NK-92 (cell line): ENCODE data around the gene BAHCC1.

Source experiments
- DNase-seq: peaks from one replicate; lab custom pipeline; 2025; ENCODE audit not compliant: unreplicated experiment; lab: John Stamatoyannopoulos, UW

Gene BAHCC1

DNA sequence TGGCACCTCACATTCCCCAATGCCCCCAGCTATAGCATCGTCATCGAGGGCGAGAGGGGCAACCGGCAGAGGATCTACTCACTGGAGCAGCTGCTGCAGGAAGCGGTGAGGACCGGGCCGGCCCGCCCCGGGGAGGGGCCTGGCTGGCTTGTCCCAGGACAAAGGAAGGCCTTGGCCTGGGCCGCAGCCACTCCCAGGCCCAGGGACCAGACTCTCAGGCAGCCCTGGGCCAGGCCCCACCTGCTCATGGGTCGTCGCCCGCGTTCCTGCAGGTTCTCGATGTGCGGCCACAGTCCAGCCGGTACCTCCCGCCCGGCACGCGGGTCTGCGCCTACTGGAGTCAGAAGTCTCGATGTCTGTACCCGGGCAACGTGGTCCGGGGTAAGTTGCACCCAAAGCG, 64.0 kb downstream of the BAHCC1 start:
- no peak for DNase-seq

DNA sequence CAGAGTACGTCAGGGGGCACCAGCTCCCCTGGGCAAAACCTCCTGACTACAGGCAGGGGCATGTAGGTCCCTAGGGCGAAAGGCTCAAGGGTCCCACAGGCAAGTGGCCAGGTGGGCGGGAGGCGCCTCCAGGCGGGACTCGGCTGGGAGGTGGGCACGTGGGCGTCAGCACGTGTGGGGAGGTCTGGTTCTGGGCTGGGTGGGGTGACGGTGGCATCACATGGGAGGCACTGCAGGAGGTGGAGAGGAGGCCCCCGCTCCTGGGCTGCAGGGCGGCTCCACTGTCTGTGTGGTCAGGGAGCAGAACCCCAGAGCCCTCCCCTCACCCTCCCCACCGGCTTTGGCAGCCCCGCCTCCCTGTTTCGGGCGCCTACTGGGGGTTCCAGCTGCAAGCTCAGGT, 64.6 kb downstream of the BAHCC1 start:
- no peak for DNase-seq

DNA sequence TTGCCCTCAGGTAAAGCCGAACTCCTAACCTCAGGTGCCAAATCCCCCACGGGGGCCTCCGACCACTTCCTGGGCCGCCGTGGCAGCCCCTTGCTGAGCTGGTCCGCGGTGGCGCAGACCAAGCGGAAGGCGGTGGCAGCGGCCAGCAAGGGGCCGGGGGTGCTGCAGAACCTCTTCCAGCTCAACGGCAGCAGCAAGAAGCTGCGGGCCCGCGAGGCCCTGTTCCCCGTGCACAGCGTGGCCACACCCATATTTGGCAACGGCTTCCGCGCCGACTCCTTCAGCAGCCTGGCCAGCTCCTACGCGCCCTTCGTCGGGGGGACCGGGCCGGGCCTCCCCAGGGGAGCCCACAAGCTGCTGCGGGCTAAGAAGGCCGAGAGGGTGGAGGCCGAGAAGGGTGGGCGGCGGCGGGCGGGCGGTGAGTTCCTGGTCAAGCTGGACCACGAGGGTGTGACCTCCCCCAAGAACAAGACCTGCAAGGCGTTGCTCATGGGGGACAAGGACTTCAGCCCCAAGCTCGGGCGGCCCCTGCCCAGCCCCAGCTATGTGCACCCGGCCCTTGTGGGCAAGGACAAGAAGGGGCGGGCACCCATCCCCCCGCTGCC, 65.7 kb downstream of the BAHCC1 start:
- DNase-seq = no peak

DNA sequence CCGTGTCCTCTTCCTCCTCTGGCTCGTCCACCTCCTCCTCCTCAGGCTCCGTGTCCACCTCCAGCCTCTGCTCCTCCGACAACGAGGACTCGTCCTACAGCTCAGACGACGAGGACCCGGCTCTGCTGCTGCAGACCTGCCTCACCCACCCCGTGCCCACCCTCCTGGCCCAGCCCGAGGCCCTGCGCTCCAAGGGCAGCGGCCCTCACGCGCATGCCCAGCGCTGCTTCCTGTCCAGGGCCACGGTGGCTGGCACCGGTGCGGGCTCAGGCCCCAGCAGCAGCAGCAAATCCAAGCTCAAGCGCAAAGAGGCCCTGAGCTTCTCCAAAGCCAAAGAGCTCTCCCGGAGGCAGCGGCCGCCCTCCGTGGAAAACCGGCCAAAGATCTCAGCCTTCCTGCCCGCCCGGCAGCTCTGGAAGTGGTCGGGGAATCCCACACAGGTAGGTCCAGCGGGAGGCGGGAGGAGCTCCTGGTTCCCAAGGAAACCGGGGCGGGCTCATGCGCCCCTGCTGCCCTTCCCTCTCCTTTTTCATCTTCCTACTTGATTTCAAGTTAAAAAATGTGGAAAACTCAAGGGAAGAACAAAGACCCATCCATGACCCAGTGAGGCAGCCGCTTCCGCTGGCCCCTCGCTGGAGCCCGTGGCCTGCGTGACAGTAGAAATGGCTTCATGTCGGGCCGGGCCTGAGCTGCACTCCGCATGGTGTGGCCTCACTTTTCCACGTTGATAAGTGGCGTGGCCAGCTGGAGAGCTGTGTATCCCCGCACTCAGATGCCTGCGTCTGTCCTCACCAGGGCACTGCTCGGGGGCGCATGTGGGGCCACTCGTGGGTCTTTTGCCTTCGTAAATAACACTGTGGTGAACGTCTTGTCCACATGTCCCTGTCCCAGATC, 66.6 kb downstream of the BAHCC1 start:
- no peak for DNase-seq

DNA sequence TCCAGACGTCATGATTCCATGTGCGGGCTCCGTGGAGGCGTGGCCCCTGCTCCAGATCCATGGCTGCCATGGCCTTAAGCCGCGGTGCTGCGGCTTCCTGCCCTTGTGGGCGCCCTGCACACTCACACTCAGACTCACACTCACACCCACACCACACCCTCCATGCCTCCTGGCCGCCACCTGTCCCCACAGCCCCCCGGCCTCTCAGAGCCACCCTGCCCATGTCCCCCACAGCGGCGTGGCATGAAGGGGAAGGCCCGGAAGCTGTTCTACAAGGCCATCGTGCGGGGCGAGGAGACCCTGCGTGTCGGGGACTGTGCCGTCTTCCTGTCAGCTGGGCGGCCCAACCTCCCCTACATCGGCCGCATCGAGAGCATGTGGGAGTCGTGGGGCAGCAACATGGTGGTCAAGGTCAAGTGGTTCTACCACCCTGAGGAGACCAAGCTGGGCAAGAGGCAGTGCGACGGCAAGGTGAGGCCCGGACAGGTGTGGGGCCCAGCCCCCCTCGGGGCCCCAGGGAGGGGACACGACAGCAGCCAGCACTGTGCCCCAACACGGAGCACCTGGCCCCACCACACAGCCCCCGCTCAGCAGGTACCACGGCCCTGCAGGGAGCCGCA, 67.4 kb downstream of the BAHCC1 start:
- no peak for DNase-seq

DNA sequence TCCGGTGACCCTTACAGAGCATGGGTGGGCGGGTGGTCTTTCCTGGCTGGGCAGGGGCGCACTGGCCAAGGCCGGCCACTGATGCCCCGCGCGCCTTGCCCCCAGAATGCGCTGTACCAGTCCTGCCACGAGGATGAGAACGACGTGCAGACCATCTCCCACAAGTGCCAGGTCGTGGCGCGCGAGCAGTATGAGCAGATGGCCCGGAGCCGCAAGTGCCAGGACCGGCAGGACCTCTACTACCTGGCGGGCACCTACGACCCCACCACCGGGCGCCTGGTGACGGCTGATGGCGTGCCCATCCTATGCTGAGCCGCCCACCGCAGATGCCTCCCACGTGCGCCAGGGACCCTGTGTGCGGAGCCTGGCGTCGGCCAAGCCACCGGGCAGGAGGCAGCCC, 68.2 kb downstream of the BAHCC1 start:
- DNase-seq = no peak

DNA sequence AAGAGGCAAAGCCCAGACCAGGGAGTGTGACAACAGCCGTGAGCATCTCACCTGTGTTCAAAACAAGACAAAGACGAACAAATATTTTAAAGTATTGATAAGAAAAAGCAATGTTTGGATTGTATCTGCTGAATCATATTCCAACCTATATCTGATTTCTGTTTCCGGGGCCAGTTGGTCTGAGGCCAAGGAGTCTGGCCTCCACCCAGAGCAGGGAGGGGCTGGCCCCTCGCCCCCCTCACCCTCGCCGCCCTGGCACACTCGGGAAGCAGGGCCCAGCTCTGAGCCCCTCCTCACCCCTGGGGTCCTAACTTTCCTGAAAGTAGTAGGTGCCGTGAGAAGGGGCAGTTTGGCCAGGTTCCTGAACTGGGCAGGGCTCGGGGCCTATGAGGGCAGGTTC, 69.3 kb downstream of the BAHCC1 start:
- DNase-seq = no peak

DNA sequence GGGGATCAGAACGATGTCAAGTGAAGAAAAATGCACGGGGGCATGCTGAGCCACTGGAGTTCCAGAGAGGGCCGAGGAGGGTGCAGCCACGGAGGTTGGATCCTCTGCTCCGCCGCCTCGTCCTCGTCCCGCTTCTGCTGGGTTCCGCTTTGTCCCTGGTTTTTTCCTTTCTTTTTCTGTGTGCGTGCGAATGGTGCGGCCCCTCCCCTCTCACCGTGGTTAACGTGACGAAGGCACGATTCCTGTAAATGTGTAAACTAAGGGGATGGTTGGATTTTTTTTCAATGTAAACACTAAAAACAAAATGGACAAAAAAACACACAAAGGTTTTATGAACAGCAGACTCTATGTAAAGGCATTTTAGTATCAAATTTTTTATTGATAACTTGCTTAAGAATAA, 70.7 kb downstream of the BAHCC1 start:
- no peak for DNase-seq

DNA sequence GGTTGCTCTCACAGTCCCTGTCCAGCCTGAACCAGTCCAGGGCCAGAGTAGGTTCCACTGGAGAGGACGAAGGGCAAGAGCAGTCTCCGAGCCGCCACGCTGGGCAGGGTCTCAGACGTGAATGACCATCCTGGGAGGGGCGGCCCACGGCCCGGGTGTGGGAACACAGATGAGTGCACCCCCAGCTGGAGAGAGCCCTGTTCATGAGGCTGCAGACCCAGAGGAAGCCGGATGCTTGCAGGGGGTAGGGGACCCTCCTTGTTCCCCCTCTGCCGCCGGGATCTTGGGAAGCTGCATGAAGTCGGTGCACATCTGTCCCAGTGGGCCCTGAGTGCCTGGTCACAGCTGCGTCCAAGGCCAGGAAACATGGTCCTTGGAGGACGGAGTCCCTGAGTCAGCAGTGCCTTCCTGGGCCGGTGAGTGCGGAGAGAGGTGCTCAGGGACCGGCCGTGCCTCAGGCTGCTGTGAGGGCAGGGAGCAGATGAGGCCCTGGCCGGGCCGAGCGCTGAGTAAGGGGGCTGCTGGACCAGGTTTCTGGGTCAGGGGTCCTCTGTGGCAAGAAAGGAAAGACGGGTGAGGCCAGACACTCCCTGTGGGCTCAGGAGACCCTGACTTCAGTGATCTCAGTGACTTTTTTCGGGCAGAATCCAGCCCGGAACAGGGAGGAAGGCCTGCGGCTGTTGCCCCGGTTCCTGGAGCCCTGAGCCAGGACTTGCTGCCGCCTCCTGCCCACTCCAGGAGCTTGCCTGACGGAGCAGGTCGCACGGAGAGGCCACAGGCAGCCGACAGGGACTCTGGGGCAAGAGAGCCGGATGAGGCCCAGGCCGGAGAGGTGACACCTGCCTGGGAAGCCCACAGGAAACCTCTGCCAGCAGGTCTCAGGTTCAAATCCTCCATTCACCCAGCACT, 71.6 kb downstream of the BAHCC1 start:
- no peak for DNase-seq

DNA sequence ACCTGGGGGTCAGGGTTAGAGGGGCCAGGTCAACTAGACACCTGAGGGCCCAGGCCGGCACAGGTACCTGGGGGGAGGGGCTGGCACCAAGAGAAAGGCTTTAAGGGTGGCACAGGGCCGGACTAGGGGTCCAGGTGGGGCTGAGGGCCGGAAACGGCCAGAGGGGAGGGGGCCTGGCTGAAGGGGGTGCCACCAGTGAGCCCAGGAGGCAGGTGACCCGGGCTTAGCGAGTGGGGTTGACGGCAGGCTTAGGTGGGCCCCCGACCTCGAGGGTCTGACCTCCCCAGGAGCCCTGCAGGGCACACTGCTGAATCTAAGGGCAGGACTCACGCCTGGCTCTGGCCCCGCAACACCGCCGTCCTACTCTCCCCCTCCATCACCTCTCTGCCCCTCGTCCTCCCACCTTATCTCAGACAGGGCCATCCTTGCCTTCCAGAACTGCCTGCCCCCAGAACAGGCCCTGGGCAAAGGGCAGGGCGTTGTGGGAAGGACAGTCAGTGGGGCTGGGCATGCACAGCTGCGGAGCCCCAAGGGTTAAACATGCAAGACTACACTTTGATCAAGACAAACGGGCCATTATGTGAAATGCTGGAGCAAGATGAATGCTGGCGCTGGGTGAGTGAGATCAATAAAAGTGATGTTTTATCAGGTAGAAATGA, 73.0 kb downstream of the BAHCC1 start:
- DNase-seq = no peak

DNA sequence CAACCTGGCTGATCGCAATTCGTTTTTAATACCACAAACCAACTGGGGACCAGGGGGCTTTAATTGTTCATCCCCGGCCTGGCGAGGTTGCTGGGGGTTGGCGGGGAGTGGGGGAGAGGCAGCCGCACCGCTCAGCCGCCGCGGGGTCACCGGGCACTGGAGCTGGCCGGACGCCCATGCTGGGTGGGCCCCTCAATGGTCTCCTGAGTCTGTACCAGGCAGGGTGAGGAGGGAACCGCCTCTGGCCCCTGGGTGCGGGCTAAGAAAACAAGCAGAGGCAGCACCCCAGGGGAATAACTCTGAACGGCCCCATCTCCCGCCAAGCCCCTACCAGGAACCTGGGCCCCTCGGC, 73.5 kb downstream of the BAHCC1 start:
- no peak for DNase-seq

DNA sequence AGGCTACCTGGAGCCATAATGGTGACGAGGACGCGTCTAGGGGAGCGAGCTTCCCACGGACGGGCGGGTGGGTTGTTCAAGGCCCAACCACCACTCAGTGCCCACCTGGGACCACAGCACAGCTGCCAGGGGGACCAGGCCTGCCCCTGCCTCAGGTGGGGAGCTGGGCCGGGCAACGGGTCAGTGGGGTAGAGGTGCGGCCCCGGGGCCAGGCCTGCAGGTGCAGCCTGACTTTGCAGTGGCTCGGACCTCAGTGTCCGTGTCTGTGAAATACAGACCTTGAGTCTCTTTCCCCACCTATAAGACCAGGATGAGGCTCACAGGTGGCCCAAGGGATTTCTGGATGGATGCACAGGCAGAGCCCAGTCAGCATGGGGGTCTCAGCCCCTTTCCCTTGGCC, 74.0 kb downstream of the BAHCC1 start:
- no peak for DNase-seq

DNA sequence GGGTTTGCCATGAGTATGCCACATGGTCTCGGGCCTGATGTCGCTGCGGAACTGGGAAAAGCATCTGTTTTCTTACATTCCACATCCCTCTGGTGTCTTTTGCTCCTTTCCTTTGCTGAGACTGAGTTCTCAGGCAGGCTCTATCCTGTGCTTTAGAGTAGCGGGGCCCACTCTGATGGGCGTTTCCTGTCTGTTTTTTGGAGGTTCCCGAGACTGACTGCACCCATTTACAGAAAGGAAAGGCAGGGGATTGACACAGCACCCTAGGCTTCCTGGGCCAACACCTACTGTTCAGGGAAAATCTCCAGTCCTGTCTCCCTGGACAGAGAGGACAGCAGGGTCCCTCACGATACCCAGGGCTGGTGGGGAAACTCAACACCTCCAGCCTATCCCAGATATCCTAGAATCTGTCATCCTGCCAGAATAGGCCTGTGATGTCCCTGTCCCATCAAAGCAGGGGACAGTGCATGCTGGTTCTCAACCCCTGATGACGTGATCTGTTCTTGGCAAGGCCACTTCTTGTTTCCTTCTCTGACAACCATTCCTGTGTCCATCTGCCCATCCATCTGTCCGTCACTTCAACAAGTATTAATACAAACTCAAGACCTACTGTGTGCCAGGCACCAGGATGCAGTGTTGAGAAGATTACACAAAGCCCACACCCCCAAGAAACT, 75.2 kb downstream of the BAHCC1 start:
- no peak for DNase-seq

DNA sequence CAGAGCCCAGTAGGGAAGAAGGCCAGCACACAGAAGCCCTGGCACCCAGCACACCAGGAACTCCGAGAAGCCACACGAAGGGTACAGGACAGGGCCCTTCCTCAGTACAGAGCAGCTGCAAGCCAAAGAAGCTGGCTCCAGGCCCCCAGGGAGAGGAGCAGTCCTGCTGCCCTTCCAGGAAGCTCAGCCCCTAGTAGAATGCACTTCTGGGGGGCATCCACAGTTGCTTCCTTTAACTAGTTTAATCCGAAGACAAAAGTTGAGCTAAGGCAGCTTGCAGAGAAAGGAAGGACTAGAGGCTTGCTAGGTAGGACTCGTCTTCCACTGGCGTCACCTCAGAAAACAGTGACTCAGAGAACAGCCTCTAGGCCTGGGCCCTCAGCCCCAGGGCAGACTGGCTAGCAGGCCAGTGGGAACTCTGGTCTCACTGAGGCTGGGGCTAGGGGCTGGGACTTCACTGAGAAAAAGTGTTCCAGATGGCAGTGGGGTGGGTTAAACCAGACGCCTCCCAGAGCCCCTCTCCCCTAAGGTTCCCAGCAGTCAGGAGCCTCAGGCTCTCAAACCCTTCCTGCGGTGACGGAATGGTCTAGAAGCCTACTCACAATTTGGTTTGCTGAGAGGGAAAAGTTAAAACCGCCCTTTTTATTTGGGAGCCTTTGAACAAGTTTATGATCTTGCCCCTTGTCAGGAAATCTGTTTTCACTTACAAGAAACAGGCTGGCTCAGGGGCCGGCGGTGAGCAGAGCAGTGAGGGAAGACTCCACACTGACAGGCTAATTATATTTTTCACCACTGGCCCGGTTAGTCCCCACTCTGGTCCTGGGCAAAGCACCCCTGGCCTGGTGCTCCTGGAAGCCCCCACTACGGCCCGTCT, 75.9 kb downstream of the BAHCC1 start:
- no peak for DNase-seq

DNA sequence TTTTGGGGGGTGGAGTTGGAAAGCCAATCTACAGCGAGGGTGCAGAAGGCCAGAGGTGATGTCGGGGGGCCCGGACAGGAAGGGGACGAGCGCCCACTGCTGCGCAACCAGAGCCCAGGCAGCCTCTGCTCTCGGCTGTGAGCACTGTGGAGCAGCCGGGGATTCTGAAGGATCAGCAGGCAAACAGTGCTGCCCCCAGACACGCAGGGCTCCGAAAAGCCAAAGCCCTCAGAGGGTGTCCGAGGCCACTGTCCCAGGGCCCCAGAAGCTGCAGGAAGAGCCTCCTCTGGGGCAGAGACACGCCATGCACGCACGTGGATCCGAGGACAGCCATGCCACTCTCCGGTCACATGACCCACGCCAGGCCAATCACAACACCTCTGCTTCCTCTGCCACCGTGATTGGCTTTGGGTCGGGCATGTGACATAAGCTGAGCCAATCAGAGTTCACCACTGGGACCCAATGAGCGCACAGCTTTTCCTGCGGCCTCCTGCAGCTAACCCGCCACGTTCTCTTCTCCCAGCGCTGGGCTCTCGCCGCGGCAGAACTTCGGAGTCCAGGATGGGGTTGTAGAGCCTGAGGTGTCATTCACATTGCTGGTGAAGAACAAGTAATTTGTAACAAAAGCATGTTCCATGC, 76.7 kb downstream of the BAHCC1 start:
- no peak for DNase-seq

DNA sequence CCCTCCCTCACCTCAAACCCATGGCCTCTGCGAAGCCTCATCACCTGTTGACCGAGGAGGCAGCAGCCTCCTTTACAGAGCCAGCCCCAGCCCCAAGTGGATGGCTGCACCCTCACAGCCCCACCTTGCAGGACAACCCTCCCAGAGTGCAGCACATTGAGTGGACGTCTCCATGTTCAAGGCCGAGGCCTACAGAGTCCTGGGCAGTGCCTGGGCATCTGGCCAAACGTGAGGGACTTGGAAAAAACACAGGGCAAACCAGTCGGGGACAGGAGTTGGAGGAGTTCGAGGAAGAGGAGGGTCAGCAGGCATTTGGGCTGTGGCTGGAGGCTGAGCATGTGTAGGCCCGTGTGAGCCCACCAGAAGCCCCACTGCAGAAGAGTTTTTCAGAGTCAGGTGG, 77.8 kb downstream of the BAHCC1 start:
- DNase-seq = no peak

DNA sequence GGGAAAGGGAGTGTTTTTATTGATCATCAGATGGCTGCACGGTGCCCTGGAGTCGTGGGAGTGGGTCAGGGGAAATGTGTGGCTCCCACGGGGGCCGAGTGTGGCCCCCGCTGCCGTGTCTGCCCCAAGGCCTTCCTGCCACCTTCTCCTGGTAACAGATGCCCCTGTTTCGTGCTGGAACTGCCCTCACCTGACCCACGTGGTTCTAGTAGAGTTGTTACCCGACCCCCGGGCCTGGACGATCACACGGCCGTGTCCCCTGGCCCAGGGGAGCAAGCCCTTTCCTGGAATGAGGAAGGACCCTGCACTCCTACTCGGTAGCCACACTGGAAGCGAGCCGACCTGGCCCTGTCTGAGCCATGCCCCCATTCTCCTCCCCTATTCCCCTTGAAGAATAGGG, 79.7 kb downstream of the BAHCC1 start:
- no peak for DNase-seq

DNA sequence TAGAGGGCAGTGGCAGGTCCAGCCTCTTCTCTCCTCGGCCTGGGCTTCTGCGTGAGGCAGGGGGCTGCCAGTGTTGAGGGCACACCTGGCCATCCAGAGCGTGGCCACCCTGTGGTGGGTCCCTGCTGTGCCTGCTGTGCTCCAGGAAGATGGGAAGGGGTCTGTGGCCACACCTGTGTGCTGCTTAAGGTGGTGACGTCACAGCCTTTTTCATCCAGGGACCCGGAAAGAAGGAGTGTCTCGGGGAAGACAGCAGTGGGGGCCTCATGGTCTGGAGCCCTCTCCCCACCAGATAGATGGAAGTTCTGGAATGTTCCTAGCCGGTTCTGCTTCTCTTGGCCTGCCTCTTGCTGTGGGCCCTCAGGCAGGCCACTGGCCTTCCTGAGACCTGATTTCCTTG, 80.8 kb downstream of the BAHCC1 start:
- DNase-seq = no peak

DNA sequence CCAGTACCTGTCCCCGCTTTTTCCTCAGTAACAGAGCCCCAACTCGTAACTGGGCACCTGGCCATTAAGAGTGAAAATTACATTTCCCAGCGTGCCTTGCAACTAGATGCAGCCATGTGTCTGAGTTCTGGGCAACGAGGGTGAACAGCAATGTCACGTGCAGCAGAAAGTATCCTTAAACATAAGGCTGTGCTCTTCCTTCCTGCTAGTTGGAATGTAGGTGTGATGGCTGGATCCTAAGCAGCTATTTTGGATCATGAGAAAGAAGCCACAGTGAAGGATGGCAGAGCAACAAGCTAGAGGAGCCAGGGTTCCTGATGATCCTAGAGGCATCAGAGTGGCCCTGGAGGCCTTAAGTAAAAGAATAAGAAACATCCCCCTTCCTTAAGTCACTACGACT, 81.4 kb downstream of the BAHCC1 start:
- DNase-seq = no peak
